Globus pallidus (tissue), 1 donor: ENCODE measurements around the gene OVOL1.
"Not testable (repeated sequence)": the region's sequence is repeated elsewhere in the genome, so short reads cannot be mapped to it uniquely, and the experiment has no call there.

Experiments used
- DNase-seq: peaks from one replicate; pipeline ENCODE4 v3.0.0-alpha.2; 2015; ENCODE audit warnings: low spot score

OVOL1 gene

DNA sequence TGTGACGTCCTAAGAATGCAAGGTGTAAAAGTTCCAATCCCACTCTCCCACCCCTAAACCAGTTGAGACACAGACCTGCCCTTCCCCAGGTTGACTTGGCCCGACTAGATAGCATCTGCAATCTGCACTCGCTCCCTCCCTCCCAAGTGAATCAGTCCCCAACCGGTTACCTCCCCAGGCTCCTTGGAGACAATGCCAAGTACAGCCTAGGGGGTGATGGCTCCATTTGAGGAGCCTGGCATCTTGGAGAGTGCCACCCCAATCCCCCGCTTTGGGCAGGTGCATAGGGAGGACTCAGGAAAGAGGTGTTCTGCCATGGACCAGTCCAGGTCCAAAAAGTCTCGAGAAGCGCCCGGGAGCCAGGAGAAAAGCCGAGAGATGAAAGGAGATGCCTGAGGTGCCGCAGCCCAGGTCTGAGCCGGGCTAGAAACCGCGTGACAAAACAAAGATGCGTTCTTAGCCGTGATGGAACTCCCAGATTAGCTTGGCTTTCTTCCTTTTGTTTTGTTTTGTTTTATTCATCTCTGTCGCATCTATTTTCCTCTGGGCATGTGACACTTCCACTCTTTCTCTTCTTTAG lies 28.2 kb downstream of the OVOL1 start:
- no peak for DNase-seq

DNA sequence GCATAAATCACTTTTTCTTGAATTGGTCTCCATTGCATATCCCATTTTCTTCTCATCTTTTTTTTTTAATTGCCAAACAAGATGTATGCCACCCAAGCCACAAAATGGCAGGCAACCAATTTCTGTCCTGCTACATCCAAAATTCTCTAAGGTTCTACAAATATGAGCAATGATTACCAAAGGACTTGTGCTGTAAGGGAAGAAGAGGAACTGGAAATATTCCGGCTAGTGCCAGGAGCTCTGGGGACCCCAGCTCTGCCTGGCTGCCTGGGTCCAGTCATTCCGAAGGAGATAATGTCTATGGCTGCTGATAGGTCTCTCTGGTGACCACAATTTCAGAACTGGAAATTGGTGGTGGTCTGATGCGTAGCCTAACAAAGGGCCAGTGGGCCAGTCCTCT lies 29.8 kb downstream of the OVOL1 start:
- no peak for DNase-seq

DNA sequence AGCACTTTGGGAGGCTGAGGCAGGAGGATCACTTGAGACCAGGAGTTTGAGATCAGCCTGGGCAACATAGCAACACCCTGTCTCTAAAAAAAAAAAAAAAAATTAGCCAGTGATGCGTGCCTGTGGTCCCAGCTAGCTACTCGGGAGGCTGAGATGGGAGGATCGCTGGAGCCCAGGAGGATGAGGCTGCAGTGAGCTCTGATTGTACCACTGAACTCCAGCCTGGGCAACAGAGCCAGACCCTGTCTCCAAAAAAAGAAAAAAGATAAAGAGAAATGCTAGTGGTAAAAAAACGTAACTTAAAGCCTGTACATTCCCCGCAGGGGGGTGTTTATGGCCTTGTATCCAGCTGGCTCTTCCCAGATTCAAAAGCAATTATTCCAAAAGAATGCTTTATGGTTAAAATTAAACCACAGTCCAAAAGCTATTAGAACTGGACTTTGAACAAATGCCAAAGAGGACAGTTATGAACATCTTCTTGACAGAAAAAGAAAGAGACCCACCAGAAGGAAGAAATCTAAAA lies 30.5 kb downstream of the OVOL1 start:
- DNase-seq: peak; percentile 17

DNA sequence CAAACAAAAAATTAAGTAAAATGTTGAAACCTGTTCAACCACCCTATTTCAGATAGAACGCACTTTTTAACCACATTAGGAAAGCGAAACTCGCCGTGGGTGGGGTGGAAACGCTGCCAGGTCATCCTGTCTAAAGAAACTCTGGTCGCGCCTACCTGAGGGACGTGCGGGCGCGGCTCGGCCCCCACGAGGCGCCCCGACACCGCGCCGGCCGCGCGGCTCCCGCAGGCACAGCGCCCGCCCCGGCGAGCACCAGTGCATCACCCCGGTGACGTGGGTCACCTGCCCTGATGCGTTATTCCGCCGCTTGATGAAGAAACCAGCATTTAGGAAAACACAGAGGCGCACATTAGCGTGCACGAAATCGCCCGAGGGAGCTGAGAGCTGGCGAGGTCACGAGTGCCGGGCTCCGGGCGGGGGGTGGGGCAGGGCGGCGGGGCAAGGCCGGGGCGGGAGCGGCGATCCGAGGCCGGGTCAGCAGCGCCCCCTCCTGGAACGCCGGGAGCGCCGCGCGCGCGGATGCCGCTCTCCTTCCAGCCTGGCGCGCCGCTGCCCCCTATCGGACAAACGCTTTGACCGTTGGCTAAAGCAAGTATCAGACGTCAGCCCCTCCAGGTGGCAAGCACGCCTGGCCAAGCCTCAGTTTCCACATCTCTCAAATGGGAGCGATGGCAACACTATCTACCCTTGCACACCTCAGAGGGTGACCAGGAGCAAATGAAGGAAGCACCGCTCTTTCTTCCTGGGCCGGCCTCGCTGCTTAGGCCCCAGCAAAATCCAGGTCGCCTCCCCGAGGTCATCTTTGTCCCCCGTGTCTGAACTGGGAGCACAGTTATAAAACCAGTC lies 31.2 kb downstream of the OVOL1 start:
- DNase-seq: peak; percentile 89

DNA sequence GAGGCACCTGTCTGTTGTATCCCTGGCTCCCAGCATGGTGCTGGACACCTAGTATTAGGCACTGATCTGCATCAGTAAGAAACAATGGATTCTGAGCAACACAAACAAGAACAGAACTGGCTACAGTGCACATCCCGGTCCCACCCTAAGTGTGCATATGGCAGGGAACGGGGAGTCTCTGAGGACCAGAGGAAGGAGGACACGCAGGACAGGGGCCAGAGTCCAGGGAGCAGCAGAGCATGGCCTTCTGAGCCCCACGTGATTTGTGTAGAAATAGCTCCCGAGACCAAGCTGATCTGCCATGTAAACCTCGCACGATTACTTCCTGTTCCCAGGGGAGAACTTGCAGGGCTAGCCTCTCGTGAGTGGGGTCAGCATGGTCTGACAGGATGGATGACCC lies 34.2 kb downstream of the OVOL1 start:
- DNase-seq: no peak

DNA sequence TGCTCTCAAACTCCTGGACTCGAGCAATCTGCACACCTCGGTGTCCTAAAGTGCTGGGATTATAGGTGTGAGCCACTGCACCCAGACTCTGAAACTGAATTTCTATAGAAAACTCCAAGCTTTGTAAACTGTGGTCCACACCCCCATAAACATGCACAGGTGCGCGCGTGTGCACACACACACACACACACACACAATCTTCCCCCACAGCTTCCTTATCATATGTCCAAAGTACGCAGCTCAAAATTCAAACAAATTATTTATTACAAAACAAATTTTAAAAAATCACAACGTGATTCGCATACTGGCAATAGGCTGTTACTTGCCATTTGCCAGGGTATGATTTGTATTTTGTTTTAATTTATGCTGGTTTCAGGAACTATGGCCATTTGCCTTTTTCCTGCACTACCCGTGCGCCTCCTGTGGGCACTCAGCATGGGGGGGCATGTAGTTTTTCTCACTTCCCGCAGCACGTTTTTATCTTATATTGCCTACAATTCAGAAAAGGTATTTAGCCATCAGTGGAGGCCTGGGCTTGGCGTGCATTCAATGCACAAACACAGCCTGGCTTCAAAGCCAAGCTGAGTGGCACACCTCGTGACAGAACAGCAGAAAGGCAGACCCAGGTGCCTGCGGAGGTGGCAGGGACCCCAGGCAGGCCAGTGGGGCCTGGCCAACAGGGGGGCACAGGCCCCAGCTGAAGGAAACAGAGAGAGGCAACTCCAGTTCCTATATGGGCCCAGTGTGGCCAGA lies 36.1 kb downstream of the OVOL1 start:
- DNase-seq: no peak

DNA sequence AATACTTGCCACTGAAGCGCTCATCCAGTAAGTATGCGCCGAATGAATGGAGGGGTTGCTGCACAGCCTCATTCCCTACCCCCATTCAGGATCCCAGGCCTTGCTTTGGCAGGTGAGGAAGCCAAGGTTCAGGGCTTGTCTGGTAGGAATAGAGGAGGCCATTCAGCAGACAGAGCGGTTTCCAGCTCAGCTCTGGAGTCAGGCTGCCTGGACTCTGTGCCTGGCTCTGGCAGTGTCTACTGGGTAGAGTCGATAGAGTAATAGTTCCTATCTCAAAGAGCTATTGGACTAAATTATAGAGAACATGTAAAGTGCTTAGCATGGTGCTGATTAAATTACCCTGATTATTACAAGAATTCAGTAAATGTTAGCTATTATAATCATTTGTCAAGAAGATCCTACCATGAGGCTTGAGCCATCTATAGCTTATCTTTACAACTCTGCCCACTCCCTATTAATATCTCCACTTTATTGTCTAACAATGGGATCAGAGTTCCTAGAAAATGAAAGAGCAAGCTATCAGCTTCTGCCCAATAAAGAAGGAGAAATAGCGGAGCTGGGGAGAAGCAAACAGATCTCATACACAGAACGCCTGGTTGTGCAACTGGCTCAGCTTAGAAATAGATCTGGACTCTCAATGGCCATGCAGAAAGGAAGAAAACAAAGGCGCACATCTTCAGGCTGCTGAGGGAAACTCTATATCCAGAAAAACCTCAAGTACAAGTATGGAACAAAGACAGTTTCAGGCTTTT lies 40.3 kb downstream of the OVOL1 start:
- no peak for DNase-seq

DNA sequence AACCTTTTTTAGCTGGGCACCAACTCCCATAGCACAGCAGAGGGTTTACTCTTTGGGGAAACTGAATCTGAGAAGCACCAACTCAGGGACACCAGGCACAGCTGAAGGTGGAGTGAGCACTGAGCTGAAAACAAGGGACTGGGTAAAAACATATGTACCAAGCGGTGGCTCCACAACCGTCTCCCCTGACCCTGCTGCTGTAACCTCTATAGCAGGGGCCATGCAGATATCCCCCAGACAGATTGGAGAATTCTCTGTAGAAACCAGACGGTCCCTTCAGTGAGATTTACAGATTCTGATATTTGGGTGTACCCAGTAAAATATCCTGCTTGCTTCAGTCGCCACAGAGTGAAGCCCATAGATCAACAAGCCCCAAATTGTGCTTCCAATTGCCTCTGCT lies 42.6 kb downstream of the OVOL1 start:
- DNase-seq: no peak

DNA sequence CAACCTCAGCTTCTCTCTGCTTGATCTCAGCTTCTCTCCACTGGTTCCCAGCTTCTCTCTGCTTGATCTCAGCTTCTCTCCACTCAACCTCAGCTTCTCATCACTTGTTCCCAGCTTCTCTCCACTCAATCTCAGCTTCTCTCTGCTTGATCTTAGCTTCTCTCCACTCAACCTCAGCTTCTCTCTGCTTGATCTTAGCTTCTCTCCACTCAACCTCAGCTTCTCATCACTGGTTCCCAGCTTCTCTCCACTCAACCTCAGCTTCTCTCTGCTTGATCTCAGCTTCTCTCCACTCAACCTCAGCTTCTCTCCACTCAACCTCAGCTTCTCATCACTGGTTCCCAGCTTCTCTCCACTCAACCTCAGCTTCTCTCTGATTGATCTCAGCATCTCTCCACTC lies 45.4 kb downstream of the OVOL1 start:
- DNase-seq: not testable (repeated sequence)

DNA sequence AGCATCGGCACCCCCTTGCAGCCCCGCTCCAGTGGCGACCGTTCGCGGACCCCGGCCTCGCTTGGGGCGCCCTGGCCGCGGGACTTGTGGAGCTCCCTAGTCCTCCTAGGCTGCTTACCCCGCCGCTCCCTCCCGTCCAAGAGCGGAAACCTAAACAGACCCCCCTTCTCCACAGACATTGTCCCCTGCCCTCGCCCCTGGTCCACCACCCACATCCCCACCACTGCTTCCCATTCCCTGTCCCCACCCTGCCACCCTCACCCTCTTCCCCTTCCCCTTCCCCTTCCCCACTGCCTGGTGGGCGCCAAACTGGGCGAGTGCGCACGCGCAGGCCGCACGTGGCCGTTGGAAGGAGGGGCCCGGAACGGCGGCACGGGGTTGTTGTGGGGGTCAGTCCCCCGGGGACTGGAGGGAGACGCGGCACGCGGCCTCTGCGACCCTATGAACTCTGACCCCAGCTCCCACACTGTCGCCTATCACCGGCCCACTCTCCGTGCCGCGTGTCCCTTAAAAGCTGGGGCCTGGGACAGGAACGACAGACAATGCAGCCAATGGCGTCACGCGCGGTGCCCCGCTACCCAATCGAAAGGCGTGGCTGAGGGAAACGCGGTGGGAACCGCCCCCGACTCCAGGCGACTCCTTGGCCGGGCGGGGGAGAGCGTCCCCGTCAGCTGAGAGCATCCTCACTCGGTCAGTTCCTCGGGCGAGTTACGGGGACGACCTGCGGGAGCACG lies 46.6 kb downstream of the OVOL1 start, which contains the start of gene SNX32:
TSS of gene SNX32 (plus strand) at position 667 of the 734 bp plus-strand sequence. CDS start 103 bp downstream, outside the sequence.
- DNase-seq: peak; percentile 92

DNA sequence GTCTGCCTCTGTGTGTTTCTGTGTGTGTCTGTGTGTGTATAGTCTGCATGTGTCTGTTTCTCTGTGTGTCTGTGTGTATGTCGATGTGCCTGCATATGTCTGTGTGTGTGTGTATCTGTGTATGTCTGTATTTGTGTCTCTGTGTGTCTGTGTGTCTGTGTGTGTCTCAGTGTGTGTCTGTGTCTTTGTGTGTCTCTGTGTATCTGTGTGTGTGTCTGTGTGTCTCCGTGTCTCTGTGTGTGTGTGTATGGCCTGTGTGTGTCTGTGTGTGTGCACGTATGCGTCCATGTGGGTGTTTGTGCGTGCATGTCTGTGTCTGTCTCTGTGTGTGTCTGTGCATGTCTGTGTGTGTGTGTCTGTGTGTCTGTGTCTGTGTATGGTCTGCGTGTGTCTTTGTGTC lies 47.3 kb downstream of the OVOL1 start:
- DNase-seq: no peak

DNA sequence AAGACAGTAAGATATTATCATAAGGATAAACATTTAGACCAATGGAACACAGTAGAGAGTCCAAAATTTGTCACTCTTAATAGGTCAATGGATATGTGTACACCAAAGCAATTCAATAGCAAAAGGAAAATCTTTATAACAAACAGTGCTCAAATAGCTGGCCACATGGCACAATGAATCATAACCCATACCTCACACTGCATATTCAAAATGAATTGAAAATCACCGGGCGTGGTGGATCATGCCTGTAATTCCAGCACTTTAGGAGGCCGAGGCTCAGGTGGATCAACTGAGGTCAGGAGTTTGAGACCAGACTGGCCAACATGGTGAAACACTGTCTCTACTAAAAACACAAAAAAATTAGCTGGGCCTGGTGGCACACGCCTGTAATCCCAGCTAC lies 55.3 kb downstream of the OVOL1 start:
- no peak for DNase-seq

DNA sequence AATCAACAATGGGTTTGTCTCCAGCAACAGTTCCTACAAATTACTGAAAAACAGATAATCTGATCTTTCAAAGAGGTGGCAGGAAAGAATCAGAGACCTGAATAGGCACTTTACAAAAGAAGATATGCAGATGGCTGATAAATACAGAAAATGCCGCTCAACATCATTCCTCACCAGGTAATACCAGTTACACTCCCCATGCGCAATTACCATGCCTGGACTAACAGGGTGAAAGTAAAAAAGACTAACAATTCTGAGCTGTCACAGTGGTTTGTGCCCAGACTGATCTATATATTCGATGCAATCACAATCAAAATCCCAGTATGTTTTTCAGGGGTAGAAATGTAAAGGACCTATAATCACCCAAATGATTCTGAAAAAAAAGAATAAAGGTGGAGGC lies 56.9 kb downstream of the OVOL1 start:
- DNase-seq: no peak

DNA sequence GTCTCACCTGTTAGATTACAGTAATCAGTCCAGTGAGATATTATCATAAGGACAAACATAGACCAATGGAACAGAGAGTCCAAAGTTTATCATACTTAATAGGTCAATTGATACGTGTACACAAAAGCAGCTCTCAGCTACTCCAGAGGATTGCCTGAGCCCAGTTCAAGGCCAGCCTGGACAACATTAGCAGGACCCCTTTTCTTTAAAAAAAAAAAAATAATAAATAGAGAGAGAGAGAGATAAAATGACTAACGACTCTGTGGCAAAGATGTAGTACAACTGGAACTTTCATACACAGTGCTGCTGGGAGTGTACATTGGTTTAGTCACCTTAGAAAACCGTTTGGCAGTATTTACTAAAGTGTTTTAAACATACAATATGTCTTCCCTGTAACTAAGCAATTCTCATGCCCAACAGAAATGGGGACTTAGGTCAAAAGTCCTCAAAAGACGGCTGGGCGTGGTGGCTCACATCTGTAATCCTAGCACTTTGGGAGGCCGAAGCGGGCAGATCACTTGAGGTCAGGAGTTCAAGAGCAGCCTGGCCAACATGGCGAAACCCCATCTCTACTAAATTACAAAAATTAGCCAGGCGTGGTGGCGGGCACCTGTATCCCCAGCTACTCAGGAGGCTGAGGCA lies 57.5 kb downstream of the OVOL1 start:
- no peak for DNase-seq
